DOHH2 (cell line): ENCODE measurements around the gene ZMYM2.

ENCODE experiments used
- H3F3A ChIP-seq: fragments of 200-600 bp; sonication (generic), shearing (Covaris generic); 2 replicates; pipeline ENCODE4 v1.6.0; 2016; ENCODE audit warnings: antibody characterized with exemption, mild to moderate bottlenecking; ENCODE audit not compliant: control insufficient read depth, insufficient read depth
- H3K27ac ChIP-seq: fragments of 200-600 bp; sonication (generic); 2 replicates; pipeline ENCODE4 v1.5.1; 2014; ENCODE audit warnings: low read depth, mild to moderate bottlenecking, low read length, moderate library complexity
- H3K27me3 ChIP-seq: fragments of 200-600 bp; sonication (generic); 2 replicates; pipeline ENCODE4 v1.6.1; 2014; ENCODE audit warnings: mild to moderate bottlenecking, low read length, mixed read lengths; ENCODE audit not compliant: control insufficient read depth
- H3K36me3 ChIP-seq: fragments of 200-600 bp; sonication (generic); 2 replicates; pipeline ENCODE4 v1.6.1; 2014; ENCODE audit warnings: mild to moderate bottlenecking, low read length, moderate library complexity, mixed read lengths; ENCODE audit not compliant: control insufficient read depth
- H3K4me1 ChIP-seq: fragments of 200-600 bp; sonication (generic); 2 replicates; pipeline ENCODE4 v1.6.1; 2014; ENCODE audit warnings: mild to moderate bottlenecking, low read length, mixed read lengths; ENCODE audit not compliant: control insufficient read depth
- H3K4me2 ChIP-seq: fragments of 200-600 bp; sonication (generic); 2 replicates; pipeline ENCODE4 v1.6.0; 2014; ENCODE audit warnings: mild to moderate bottlenecking, low read length, moderate library complexity
- H3K4me3 ChIP-seq: fragments of 200-600 bp; sonication (generic); 2 replicates; pipeline ENCODE4 v1.5.1; 2014; ENCODE audit warnings: mild to moderate bottlenecking, low read length, mixed read lengths
- H3K79me2 ChIP-seq: fragments of 200-600 bp; sonication (generic); 2 replicates; pipeline ENCODE4 v1.6.1; 2014; ENCODE audit warnings: mild to moderate bottlenecking, low read length, mixed read lengths; ENCODE audit not compliant: control insufficient read depth
- H3K9me2 ChIP-seq: fragments of 200-600 bp; sonication (generic); replicated peaks from 2 replicates; pipeline ENCODE4 v1.6.1; 2014; ENCODE audit warnings: mild to moderate bottlenecking, low read length, mixed read lengths; ENCODE audit not compliant: control insufficient read depth
- H3K9me3 ChIP-seq: fragments of 200-600 bp; sonication (generic); 2 replicates; pipeline ENCODE4 v1.6.1; 2014; ENCODE audit warnings: antibody characterized with exemption, low read length, mixed read lengths; ENCODE audit not compliant: control insufficient read depth, insufficient read depth
- H4K20me1 ChIP-seq: fragments of 200-600 bp; sonication (generic); 2 replicates; pipeline ENCODE4 v1.6.0; 2014; ENCODE audit warnings: low read depth, mild to moderate bottlenecking, antibody characterized with exemption, low read length, moderate library complexity; ENCODE audit not compliant: control insufficient read depth, insufficient read depth
- CTCF ChIP-seq: fragments of 200-600 bp; sonication (generic); IDR thresholded peaks from one replicate; pipeline ENCODE4 v1.5.1; 2014; ENCODE audit warnings: antibody characterized with exemption, mild to moderate bottlenecking, low read depth, low read length; ENCODE audit not compliant: poor library complexity, severe bottlenecking
- EZH2phosphoT487 ChIP-seq: fragments of 200-600 bp; sonication (generic); IDR thresholded peaks from 2 replicates; pipeline ENCODE4 v1.6.1; 2017; ENCODE audit warnings: borderline replicate concordance, mild to moderate bottlenecking, antibody characterized with exemption, low read length, moderate library complexity, mixed read lengths

Gene ZMYM2

GRCh38 chr13:20136781-20137703 lies 178.5 kb downstream of the ZMYM2 start:
- Histone ChIP-seq H3K9me3 (no peaks in the 10 kb centered on the region), H3K4me3 (no peak overlapping the region), H3K27me3 (peaks cover 27% of the 10 kb centered on the region), H4K20me1 (no peaks in the 10 kb centered on the region), H3K4me2 (no peak overlapping the region), H3K9me2 (no peaks in the 10 kb centered on the region), H3F3A (no peaks in the 10 kb centered on the region), H3K36me3 (no peaks in the 10 kb centered on the region), H3K4me1 (no peaks in the 10 kb centered on the region), H3K27ac (no peak overlapping the region), H3K79me2 (no peaks in the 10 kb centered on the region)
- no peak for TF ChIP-seq CTCF
- no peak for TF ChIP-seq EZH2phosphoT487

DNA sequence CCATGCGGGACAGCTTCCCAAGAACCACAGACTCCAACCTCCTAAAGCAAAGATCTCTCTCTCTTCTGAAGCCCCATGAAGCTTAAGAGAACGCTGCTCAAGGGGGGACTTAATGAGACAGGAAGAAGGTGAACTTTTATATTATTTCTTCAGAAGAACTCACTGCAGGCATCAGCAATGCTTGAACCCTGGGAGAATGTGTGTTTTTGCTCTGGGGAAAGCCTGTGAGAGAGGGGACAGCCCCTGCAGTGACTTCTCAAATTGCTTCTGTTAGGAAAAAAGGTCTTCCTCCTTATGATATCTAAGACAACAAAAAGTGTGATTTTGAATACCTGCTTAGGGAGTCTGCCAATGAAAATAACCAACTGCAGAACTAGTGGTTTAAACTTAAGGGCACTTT lies 179.3 kb downstream of the ZMYM2 start:
- no peaks in the 10 kb centered on the region for H3K9me3 ChIP-seq
- no peaks in the 10 kb centered on the region for H3K9me2 ChIP-seq
- no peak overlapping the region for H3K4me2 ChIP-seq
- H3K4me3 ChIP-seq, result no peak overlapping the region
- no peaks in the 10 kb centered on the region for H3K4me1 ChIP-seq
- H4K20me1 ChIP-seq, result no peaks in the 10 kb centered on the region
- TF ChIP-seq EZH2phosphoT487 (no peak), CTCF (no peak)
- H3K27ac ChIP-seq, result no peak overlapping the region
- H3K79me2 ChIP-seq, result no peaks in the 10 kb centered on the region
- no peaks in the 10 kb centered on the region for H3F3A ChIP-seq
- no peaks in the 10 kb centered on the region for H3K36me3 ChIP-seq
- peaks cover 27% of the 10 kb centered on the region for H3K27me3 ChIP-seq

DNA sequence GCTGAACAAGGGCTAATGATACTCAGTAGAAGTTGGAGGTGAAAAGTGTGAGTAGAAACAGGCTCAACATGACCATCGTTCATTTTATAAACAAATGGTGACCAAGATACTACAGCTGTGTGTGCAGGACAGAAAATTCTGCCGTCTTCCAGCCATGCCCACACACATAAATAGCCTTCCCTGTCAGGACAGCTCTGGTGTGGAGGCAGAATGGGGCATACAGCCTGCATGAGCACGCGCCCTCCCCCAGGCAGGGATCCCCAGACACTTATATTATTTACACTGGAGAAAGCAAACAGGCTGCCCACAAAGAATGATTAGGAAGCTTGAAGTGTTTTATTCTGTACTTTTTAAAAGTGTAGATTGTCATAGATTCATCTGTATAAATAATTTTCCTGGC lies 182.0 kb downstream of the ZMYM2 start:
- H3K9me2 ChIP-seq, result no peaks in the 10 kb centered on the region
- H3F3A ChIP-seq, result no peaks in the 10 kb centered on the region
- no peak for TF ChIP-seq CTCF
- no peak for TF ChIP-seq EZH2phosphoT487
- H3K36me3 ChIP-seq, result no peaks in the 10 kb centered on the region
- no peaks in the 10 kb centered on the region for H4K20me1 ChIP-seq
- peaks cover 25% of the 10 kb centered on the region for H3K27me3 ChIP-seq
- H3K4me1 ChIP-seq, result no peaks in the 10 kb centered on the region
- H3K9me3 ChIP-seq, result no peaks in the 10 kb centered on the region
- H3K27ac ChIP-seq, result no peak overlapping the region
- no peak overlapping the region for H3K4me3 ChIP-seq
- H3K79me2 ChIP-seq, result no peaks in the 10 kb centered on the region
- H3K4me2 ChIP-seq, result no peak overlapping the region
